Hepatocyte (in vitro differentiated cells): ENCODE measurements around the gene LRSAM1.

ENCODE experiments used
- EZH2phosphoT487 ChIP-seq: fragments of 200-600 bp; sonication (generic); IDR thresholded peaks from one replicate; pipeline ENCODE4 v1.6.1; 2018; ENCODE audit warnings: antibody characterized with exemption, mild to moderate bottlenecking, low read depth, moderate library complexity; ENCODE audit not compliant: unreplicated experiment, severe bottlenecking
- TF ChIP-seq, protein P1 (sequence below): fragments of 200-600 bp; sonication (generic); IDR thresholded peaks from 2 replicates; pipeline ENCODE4 v1.5.1; 2016; ENCODE audit warnings: antibody characterized with exemption, mild to moderate bottlenecking; ENCODE audit not compliant: poor library complexity

GRCh38 chr9:127543973-127544533 is 92.7 kb downstream of the LRSAM1 start:
- TF ChIP-seq, protein P1, sequence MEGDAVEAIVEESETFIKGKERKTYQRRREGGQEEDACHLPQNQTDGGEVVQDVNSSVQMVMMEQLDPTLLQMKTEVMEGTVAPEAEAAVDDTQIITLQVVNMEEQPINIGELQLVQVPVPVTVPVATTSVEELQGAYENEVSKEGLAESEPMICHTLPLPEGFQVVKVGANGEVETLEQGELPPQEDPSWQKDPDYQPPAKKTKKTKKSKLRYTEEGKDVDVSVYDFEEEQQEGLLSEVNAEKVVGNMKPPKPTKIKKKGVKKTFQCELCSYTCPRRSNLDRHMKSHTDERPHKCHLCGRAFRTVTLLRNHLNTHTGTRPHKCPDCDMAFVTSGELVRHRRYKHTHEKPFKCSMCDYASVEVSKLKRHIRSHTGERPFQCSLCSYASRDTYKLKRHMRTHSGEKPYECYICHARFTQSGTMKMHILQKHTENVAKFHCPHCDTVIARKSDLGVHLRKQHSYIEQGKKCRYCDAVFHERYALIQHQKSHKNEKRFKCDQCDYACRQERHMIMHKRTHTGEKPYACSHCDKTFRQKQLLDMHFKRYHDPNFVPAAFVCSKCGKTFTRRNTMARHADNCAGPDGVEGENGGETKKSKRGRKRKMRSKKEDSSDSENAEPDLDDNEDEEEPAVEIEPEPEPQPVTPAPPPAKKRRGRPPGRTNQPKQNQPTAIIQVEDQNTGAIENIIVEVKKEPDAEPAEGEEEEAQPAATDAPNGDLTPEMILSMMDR, result no peak
- no peak for TF ChIP-seq EZH2phosphoT487
